ENCODE data around the gene RALGPS1.

DNA sequence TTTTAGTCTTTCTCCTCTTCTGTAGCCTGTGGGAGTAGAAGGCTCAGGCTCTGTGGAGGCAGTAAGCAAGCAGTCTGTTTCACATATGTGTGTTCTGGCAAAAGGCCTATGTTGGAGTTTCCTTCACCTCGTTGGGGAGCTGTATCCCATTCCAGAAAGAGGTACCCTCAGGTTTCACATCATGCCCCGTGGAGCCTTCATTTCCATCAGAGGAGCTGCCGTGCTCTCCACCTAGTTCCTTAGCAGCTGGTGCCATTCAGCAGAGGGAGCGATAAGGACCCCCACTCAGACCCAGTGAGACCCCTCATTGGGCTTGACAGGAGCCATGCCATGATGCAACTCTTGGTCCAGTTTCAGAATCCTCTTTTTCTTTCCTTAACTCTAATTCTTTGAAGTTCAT, 258.5 kb downstream of the RALGPS1 start:
- no peak for TF ChIP-seq CEBPB (IDR thresholded peaks at IDR 0.05; ENCODE audit: low read depth, low read length)
- TF ChIP-seq RBBP5 (IDR thresholded peaks at IDR 0.05; ENCODE audit: borderline replicate concordance, low read depth, low read length): no peak
- TF ChIP-seq, protein P1, sequence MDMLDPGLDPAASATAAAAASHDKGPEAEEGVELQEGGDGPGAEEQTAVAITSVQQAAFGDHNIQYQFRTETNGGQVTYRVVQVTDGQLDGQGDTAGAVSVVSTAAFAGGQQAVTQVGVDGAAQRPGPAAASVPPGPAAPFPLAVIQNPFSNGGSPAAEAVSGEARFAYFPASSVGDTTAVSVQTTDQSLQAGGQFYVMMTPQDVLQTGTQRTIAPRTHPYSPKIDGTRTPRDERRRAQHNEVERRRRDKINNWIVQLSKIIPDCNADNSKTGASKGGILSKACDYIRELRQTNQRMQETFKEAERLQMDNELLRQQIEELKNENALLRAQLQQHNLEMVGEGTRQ (IDR thresholded peaks at IDR 0.05; ENCODE audit: low read length): no peak
- TF ChIP-seq CBX8 (IDR thresholded peaks at IDR 0.05; ENCODE audit: borderline replicate concordance, low read depth, low read length): no peak
- no peak for TF ChIP-seq MAX (IDR thresholded peaks at IDR 0.05)
- no peak for TF ChIP-seq CHD2 (IDR thresholded peaks at IDR 0.05; ENCODE audit: low read length)
- no peak for TF ChIP-seq GTF2F1 (IDR thresholded peaks at IDR 0.05; ENCODE audit: borderline replicate concordance, low read depth, low read length)
- TF ChIP-seq EZH2 (IDR thresholded peaks at IDR 0.05; ENCODE audit: low read depth, low read length, severe bottlenecking): no peak

All from H1 (cell line).